ENCODE results near the gene CNKSR1. TPM values are rescaled to one million over a fixed set of nuclear protein-coding genes. Genes with fewer than 3 reads are reported as not detected.

Gene CNKSR1
- total and polyA plus RNA-seq, 8 donors = 15.8 to 32.9 (median 22.5) TPM

DNA sequence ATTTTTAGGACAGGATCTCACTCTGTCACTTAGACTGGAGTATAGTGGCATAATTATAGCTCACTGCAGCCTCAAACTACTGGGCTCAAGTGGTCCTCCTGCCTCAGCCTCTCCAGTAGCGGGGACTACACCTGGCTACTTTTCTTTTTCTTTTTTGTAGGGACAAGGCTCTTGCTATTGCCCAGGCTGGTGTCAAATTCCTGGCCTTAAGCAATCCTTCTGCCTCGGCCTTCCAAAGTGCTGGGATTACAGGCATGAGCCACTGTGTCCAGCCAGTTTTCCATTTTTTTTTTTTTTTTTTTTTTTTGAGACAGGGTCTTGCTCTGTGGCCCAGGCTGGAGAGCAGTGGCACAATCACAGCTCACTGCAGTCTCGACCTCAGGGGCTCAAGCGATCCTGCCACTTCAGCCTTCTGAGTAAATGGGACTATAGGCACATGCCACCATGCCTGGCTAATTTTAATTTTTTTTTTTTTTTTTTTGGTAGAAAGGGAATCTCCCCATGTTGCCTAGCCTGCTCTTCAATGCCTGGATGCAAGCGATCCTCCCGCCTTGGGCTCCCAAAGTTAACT lies 36.1 kb downstream of the CNKSR1 start:
- no peaks in the 10 kb centered on the region for H3K9me3 ChIP-seq
- H3K27me3 ChIP-seq = no peaks in the 10 kb centered on the region
- H3K27ac ChIP-seq = no peak overlapping the region
- intact Hi-C loops (cut with DNase I) = no loop called here
- no peak for ATAC-seq
- no peak for DNase-seq
- TF ChIP-seq, protein P1, sequence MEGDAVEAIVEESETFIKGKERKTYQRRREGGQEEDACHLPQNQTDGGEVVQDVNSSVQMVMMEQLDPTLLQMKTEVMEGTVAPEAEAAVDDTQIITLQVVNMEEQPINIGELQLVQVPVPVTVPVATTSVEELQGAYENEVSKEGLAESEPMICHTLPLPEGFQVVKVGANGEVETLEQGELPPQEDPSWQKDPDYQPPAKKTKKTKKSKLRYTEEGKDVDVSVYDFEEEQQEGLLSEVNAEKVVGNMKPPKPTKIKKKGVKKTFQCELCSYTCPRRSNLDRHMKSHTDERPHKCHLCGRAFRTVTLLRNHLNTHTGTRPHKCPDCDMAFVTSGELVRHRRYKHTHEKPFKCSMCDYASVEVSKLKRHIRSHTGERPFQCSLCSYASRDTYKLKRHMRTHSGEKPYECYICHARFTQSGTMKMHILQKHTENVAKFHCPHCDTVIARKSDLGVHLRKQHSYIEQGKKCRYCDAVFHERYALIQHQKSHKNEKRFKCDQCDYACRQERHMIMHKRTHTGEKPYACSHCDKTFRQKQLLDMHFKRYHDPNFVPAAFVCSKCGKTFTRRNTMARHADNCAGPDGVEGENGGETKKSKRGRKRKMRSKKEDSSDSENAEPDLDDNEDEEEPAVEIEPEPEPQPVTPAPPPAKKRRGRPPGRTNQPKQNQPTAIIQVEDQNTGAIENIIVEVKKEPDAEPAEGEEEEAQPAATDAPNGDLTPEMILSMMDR (IDR thresholded peaks at IDR 0.05) = no peak
- H3K4me1 ChIP-seq = no peaks in the 10 kb centered on the region
- H3K36me3 ChIP-seq = no peaks in the 10 kb centered on the region
- no peak overlapping the region for H3K4me3 ChIP-seq

DNA sequence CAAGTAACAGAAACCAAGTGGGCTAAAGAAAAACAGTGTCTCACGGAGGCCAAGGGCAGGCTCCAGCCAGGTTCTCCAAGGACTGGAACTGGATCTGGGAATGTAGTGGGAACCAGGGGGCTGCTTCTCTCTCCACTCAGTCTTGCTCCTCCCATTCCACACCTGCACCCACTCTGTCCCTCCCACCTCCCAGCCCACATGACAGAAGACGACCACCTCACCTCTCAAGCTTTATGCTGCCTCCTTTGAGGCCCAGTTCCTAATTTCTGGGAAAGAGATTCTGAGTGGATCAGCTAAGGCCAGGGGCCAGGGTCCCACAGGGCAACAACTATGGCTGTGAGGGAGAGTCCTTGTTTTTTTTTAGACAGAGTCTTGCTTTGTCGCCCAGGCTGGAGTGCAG lies 38.0 kb downstream of the CNKSR1 start:
- no peak overlapping the region for H3K4me3 ChIP-seq
- DNase-seq (no peak), ATAC-seq (no peak)
- intact Hi-C loops (cut with DNase I) = no loop called here
- H3K27me3 ChIP-seq = peaks cover 0 to 13% of the 10 kb centered on the region in 2 donors
- H3K27ac ChIP-seq = no peak overlapping the region
- H3K36me3 ChIP-seq = no peaks in the 10 kb centered on the region
- H3K4me1 ChIP-seq = no peaks in the 10 kb centered on the region
- TF ChIP-seq, protein P1 (IDR thresholded peaks at IDR 0.05) = no peak
- H3K9me3 ChIP-seq = no peaks in the 10 kb centered on the region

DNA sequence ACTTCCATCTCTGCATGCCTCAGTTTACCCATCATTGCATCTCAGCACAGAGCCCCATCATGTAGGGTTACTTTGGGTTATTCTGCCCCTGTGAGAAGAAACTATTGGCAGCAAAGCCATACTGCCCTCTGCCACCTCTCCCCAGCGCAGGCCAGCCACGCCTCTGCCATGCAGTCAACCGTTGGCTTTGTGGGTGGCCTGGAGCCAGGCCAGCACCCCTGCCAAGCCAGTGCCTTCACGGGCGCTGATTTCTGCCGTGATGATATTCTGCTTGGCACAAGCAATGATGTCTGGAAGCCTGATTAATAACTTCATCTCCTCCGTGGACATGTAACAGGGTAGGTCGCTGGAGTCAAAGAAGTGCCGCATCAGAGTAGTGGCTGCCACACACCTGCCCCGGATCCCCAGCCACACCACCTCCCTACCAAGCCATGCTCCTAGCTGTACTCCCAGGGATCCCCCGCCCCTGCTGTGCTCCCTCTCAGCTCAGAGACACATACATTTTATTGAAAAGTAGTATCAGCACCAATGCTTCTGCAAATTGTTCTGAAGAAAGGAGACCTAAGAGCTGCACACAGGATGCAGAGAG lies 41.7 kb downstream of the CNKSR1 start:
- intact Hi-C loops (cut with DNase I) = no loop called here
- Histone ChIP-seq H3K36me3 (no peaks in the 10 kb centered on the region), H3K4me3 (no peak overlapping the region), H3K9me3 (no peaks in the 10 kb centered on the region), H3K27me3 (peaks cover 0 to 24% of the 10 kb centered on the region in 2 donors), H3K4me1 (no peaks in the 10 kb centered on the region), H3K27ac (no peak overlapping the region)
- no peak for ATAC-seq
- no peak for DNase-seq
- TF ChIP-seq, protein P1 (IDR thresholded peaks at IDR 0.05) = no peak

DNA sequence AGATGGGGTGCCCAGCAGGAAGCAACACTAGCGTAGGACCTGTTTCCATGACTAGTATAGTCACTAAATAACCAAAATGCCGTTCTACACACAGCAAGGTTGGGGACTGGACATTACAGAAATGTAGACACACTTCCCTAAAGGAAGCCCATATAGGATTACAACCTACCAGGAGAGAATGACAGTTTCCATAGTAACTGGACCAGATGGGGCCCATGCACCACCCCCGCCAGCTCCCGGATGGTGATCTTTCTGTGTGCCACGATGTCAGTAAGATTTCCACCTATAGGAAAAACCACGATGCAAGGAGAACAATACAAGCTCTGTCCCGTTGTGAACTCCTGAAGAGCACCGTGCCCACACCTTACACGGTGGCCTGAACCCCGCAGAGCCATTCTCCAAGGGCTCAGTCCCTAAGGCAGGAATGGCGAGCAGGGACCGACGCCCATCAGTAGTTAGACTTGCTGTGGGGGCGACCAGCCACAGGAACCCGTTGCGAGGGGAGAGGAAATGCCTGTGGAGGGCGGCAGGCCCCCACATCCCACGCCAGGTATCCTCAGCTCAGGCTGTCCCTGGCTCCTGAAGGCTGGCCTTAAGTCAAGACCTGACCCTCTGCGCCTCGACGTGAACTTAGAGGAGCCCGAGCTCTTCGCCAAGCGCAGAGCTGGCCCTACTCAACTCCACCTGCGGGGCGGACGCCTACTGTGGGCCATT lies 43.1 kb downstream of the CNKSR1 start:
- H3K9me3 ChIP-seq = no peaks in the 10 kb centered on the region
- H3K36me3 ChIP-seq = no peaks in the 10 kb centered on the region
- intact Hi-C loops (cut with DNase I) = no loop called here
- ATAC-seq = no peak
- H3K27ac ChIP-seq = no peak overlapping the region
- peaks cover 0 to 31% of the 10 kb centered on the region in 2 donors for H3K27me3 ChIP-seq
- peaks cover 0 to 6% of the 10 kb centered on the region in 2 donors for H3K4me1 ChIP-seq
- no peak overlapping the region for H3K4me3 ChIP-seq
- DNase-seq = no peak
- TF ChIP-seq, protein P1 (IDR thresholded peaks at IDR 0.05) = no peak

DNA sequence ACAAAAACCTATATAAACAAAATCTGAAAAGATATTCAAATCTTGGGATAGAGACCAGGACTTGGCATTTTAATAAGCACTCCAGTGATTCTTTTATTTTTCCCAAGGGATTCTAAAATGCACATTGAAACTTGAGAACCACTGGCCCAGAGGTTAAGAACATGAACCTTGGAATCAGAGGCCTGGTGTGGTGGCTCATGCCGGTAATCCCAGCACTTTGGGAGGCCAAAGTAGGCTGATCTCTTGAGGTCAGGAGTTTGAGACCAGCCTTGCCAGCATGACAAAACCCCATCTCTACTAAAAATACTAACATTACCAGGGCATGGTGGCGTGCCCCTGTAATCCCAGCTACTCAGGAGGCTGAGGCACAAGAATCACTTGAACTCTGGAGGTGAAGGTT lies 43.8 kb downstream of the CNKSR1 start:
- H3K4me1 ChIP-seq = peaks cover 0 to 11% of the 10 kb centered on the region in 2 donors
- ATAC-seq = no peak
- no peak overlapping the region for H3K4me3 ChIP-seq
- no peak overlapping the region for H3K27ac ChIP-seq
- no peak for DNase-seq
- TF ChIP-seq, protein P1 (IDR thresholded peaks at IDR 0.05) = no peak
- H3K9me3 ChIP-seq = no peaks in the 10 kb centered on the region
- intact Hi-C loops (cut with DNase I) = no loop called here
- no peaks in the 10 kb centered on the region for H3K36me3 ChIP-seq
- peaks cover 0 to 39% of the 10 kb centered on the region in 2 donors for H3K27me3 ChIP-seq

Measured in left lung (tissue), 10 donors.